Lower leg skin (tissue), 4 donors: ENCODE measurements around the gene OR6F1. TPM values are rescaled to one million over a fixed set of nuclear protein-coding genes. Genes with fewer than 3 reads are reported as not detected.
"Not testable (repeated sequence)": the region's sequence is repeated elsewhere in the genome, so short reads cannot be mapped to it uniquely, and the experiment has no call there.

ENCODE experiments used
- DNase-seq, 2 donors: peaks; one replicate each; pipeline ENCODE4 v3.0.0-alpha.2; 2019; ENCODE audit warnings: low spot score in 2 of 2
- H3K4me3 ChIP-seq: fragments of 200-600 bp; sonication (generic); 2 replicates; pipeline ENCODE4 v1.5.1; 2017; ENCODE audit warnings: mild to moderate bottlenecking, low read depth; ENCODE audit not compliant: poor library complexity, severe bottlenecking
- CTCF ChIP-seq, 3 donors: fragments of 450-650 bp; IDR thresholded peaks; one replicate each; pipeline ENCODE4 v1.5.1; 2016; ENCODE audit warnings: antibody characterized with exemption in 3 of 3, mild to moderate bottlenecking in 3 of 3, moderate library complexity in 2 of 3
- POLR2A ChIP-seq, 2 donors: fragments of 450-650 bp; IDR thresholded peaks; one replicate each; pipeline ENCODE4 v1.6.1; 2016 to 2017; ENCODE audit warnings: antibody characterized with exemption in 2 of 2, mild to moderate bottlenecking in 1 of 2, moderate library complexity in 1 of 2
- WGBS, 2 donors: methylation state at CpG; one replicate each; pipeline ENCODE4 v1.1.5; 2018; 5-methylcytosine and 5-hydroxymethylcytosine counted together
- intact Hi-C: fragments of 100-400 bp; cut with DNase I; formaldehyde crosslinking; loops from one replicate; pipeline ENCODE4 v1.15.0; 2023; ENCODE audit warnings: low total_unique reads
- total RNA-seq, 4 donors: library from RNA; depleted of rRNA; stranded (reverse); fragments of >200 nt; gene quantifications; one replicate each; pipeline ENCODE4 v1.1.0, GENCODE V29; 2016

OR6F1 gene
- not detected for total RNA-seq

GRCh38 chr1:247716546-247716945 lies at the start of gene OR6F1:
Gene OR6F1, minus strand, starts transcription at chr1:247716646. Its CDS starts 3,891 bp downstream, at chr1:247712755.
- no peak within 1 kb of the TSS for H3K4me3 ChIP-seq
- WGBS, 2 donors: 77 to 87% methylated on average over 3 of the region's 3 CpGs
- intact Hi-C loops: no loop called here

GRCh38 chr1:247760456-247760855 lies 44.0 kb upstream of the OR6F1 start, which contains the start of gene OR1C1:
Gene OR1C1, minus strand, starts transcription at chr1:247760556. Its CDS starts 2,150 bp downstream, at chr1:247758406.
- no peak for DNase-seq
- no peak within 1 kb of the TSS for H3K4me3 ChIP-seq
- TF ChIP-seq POLR2A (IDR thresholded peaks at IDR 0.05): no peak
- TF ChIP-seq CTCF (IDR thresholded peaks at IDR 0.05): no peak
- intact Hi-C loops: no loop called here
- WGBS, 2 donors: 85 to 93% methylated on average over 3 of the region's 3 CpGs

More at GRCh38 chr1:247716546-247716945, at the start of gene OR6F1:
- no peak for TF ChIP-seq CTCF (IDR thresholded peaks at IDR 0.05)
- TF ChIP-seq POLR2A (IDR thresholded peaks at IDR 0.05): no peak
- DNase-seq: no peak

- DNase-seq, intact Hi-C loops, H3K4me3 ChIP-seq: not testable (repeated sequence)
- WGBS, 2 donors: 89 to 93% methylated on average over 1 of the region's 1 CpG
Measured at GRCh38 chr1:247754311-247754710, 37.9 kb upstream of the OR6F1 start.

GRCh38 chr1:247749870-247750269 lies 33.4 kb upstream of the OR6F1 start:
- DNase-seq: no peak
- TF ChIP-seq CTCF (IDR thresholded peaks at IDR 0.05) (no peak), POLR2A (IDR thresholded peaks at IDR 0.05) (no peak)
- no peak overlapping the region for H3K4me3 ChIP-seq
- 67 to 100% methylated on average over 1 of the region's 1 CpG for WGBS, 2 donors
- intact Hi-C loops: no loop called here

- intact Hi-C loops: no loop called here
- 85 to 90% methylated on average over 2 of the region's 2 CpGs for WGBS, 2 donors
- H3K4me3 ChIP-seq: no peak within 1 kb of the TSS
- DNase-seq: no peak
- TF ChIP-seq CTCF (IDR thresholded peaks at IDR 0.05) (no peak), POLR2A (IDR thresholded peaks at IDR 0.05) (no peak)
Measured at GRCh38 chr1:247748041-247748440, 31.6 kb upstream of the OR6F1 start, which contains the start of gene OR14A2. Gene OR14A2, minus strand, starts transcription at chr1:247748141.

- TF ChIP-seq CTCF (IDR thresholded peaks at IDR 0.05) (no peak), POLR2A (IDR thresholded peaks at IDR 0.05) (no peak)
- intact Hi-C loops: no loop called here
- WGBS, 2 donors: 88 to 91% methylated on average over 7 of the region's 7 CpGs
- DNase-seq: no peak
- H3K4me3 ChIP-seq: no peak overlapping the region
Measured at GRCh38 chr1:247747616-247748015, 31.2 kb upstream of the OR6F1 start.
